Endothelial cell of umbilical vein (primary cell): ENCODE data around the gene GDI1. TPM values are rescaled to one million over a fixed set of nuclear protein-coding genes. Genes with fewer than 3 reads are reported as not detected.

ENCODE experiments used
- BruUV-seq: library from RNA; stranded (reverse); fragments of 400-500 nt; replicated peaks from 2 replicates; lab custom pipeline; 2021; lab: Mats Ljungman, UMichigan
- CTCF ChIA-PET: fragments of 300-600, 350-600 bp; sonication (Branson Sonifier 250); formaldehyde crosslinking; loops from one replicate; lab custom pipeline; 2021; ENCODE audit warnings: antibody characterized with exemption, inconsistent platforms; lab: Charles Lee
- POLR2A ChIA-PET: fragments of 300-600, 350-600 bp; sonication (Branson Sonifier 250); formaldehyde crosslinking; loops from one replicate; lab custom pipeline; 2021; ENCODE audit warnings: antibody characterized with exemption, inconsistent platforms; lab: Charles Lee
- DNase-seq: peaks from one replicate; pipeline ENCODE4 v3.0.0-alpha.2; 2011; ENCODE audit warnings: low read depth, low spot score
- FAIRE-seq: peaks from 2 replicates; lab custom pipeline; 2011; peaks lifted over from hg19 to GRCh38; lab: Jason Lieb, UNC
- H2AFZ ChIP-seq: 2 replicates; pipeline ENCODE4 v1.6.0; 2012; ENCODE audit warnings: low read depth, low read length, control low read depth, inconsistent platforms
- H3K27ac ChIP-seq: 2 replicates; pipeline ENCODE4 v1.5.1; 2011; ENCODE audit warnings: low read depth, mild to moderate bottlenecking, control low read depth, low read length, moderate library complexity; ENCODE audit not compliant: insufficient read depth
- H3K27me3 ChIP-seq, 2 experiments: 2 replicates each; pipeline versions ENCODE4 v1.6.0 to v1.6.1; 2011; ENCODE audit warnings: low read length in 2 of 2, mixed read lengths in 1 of 2; ENCODE audit not compliant: control insufficient read depth in 2 of 2, insufficient read depth in 2 of 2
- H3K36me3 ChIP-seq, 2 experiments: 2 replicates in 1 of 2; 3 replicates in 1 of 2; pipeline ENCODE4 v1.5.1; 2011; ENCODE audit warnings: low read length in 2 of 2, mild to moderate bottlenecking in 1 of 2, moderate library complexity in 1 of 2; ENCODE audit not compliant: control insufficient read depth in 2 of 2, insufficient read depth in 2 of 2; ENCODE audit errors: extremely low read depth in 1 of 2
- H3K4me1 ChIP-seq: 3 replicates; pipeline ENCODE4 v1.5.1; 2011; ENCODE audit warnings: mild to moderate bottlenecking, low read length; ENCODE audit not compliant: control insufficient read depth, insufficient read depth; ENCODE audit errors: extremely low read depth
- H3K4me2 ChIP-seq: 2 replicates; pipeline ENCODE4 v1.6.1; 2011; ENCODE audit warnings: low read length, control low read depth, mixed read lengths; ENCODE audit not compliant: insufficient read depth
- H3K4me3 ChIP-seq, 3 experiments: fragments of 200-600 bp in 1 of 3; sonication (generic), shearing (Covaris generic) in 1 of 3; replicated peaks in 1 of 3; 2 replicates each; pipeline ENCODE4 v1.5.1; 2011 to 2016; ENCODE audit warnings: control low read depth in 3 of 3, low read length in 3 of 3, mild to moderate bottlenecking in 2 of 3, inconsistent platforms in 1 of 3, low read depth in 1 of 3, moderate library complexity in 1 of 3; ENCODE audit not compliant: insufficient read depth in 1 of 3
- H3K79me2 ChIP-seq: 2 replicates; pipeline ENCODE4 v1.6.0; 2012; ENCODE audit warnings: low read length, inconsistent platforms; ENCODE audit not compliant: control insufficient read depth, insufficient read depth
- H3K9ac ChIP-seq: replicated peaks from 2 replicates; pipeline ENCODE3; 2011; ENCODE audit warnings: low read length, control low read depth; ENCODE audit not compliant: insufficient read depth; ENCODE audit errors: extremely low read depth
- H3K9me1 ChIP-seq: replicated peaks from 3 replicates; pipeline ENCODE4 v1.6.0; 2011; ENCODE audit warnings: mild to moderate bottlenecking, low read length; ENCODE audit not compliant: control insufficient read depth, insufficient read depth; ENCODE audit errors: extremely low read depth
- H3K9me3 ChIP-seq: replicated peaks from 2 replicates; pipeline ENCODE4 v1.5.1; 2012; ENCODE audit warnings: low read length, inconsistent platforms; ENCODE audit not compliant: control insufficient read depth, insufficient read depth
- H4K20me1 ChIP-seq: replicated peaks from 2 replicates; pipeline ENCODE3; 2011; ENCODE audit warnings: mild to moderate bottlenecking, low read length; ENCODE audit not compliant: control insufficient read depth, insufficient read depth; ENCODE audit errors: extremely low read depth
- CTCF ChIP-seq, 2 donors: IDR thresholded peaks; 1 replicate in 1 of 2; 2 replicates in 1 of 2; pipeline ENCODE4 v1.5.1; 2011; ENCODE audit warnings: low read length in 2 of 2, mild to moderate bottlenecking in 2 of 2, moderate library complexity in 2 of 2, control low read depth in 1 of 2, inconsistent platforms in 1 of 2, low read depth in 1 of 2; ENCODE audit not compliant: insufficient read depth in 1 of 2; ENCODE audit errors: extremely low read depth in 1 of 2
- EZH2 ChIP-seq: IDR thresholded peaks from 2 replicates; pipeline ENCODE4 v1.6.1; 2012; ENCODE audit warnings: borderline replicate concordance, low read depth, mild to moderate bottlenecking, moderate library complexity, low read length, inconsistent platforms; ENCODE audit not compliant: severe bottlenecking
- FOS ChIP-seq: IDR thresholded peaks from 2 replicates; pipeline ENCODE4 v1.6.1; 2011; ENCODE audit warnings: mild to moderate bottlenecking, low read length, moderate library complexity, borderline replicate concordance; ENCODE audit not compliant: insufficient read depth
- GATA2 ChIP-seq: IDR thresholded peaks from 2 replicates; pipeline ENCODE4 v1.7.0; 2011; ENCODE audit warnings: low read depth, mild to moderate bottlenecking, moderate library complexity, mixed read lengths, low read length; ENCODE audit not compliant: insufficient read length, insufficient read depth
- JUN ChIP-seq: IDR thresholded peaks from 2 replicates; pipeline ENCODE4 v1.6.1; 2011; ENCODE audit warnings: borderline replicate concordance, low read depth; ENCODE audit not compliant: insufficient read length, insufficient read depth
- MAX ChIP-seq: IDR thresholded peaks from 2 replicates; pipeline ENCODE4 v1.6.1; 2011; ENCODE audit not compliant: insufficient read depth, insufficient read length
- MYC ChIP-seq: IDR thresholded peaks from one replicate; pipeline ENCODE4 v1.6.1; 2011; ENCODE audit warnings: mild to moderate bottlenecking, low read depth, low read length
- POLR2A ChIP-seq: IDR thresholded peaks from 2 replicates; pipeline ENCODE4 v1.6.1; 2012; ENCODE audit warnings: low read depth, mild to moderate bottlenecking, control low read depth, low read length
- POLR2AphosphoS5 ChIP-seq: IDR thresholded peaks from 2 replicates; pipeline ENCODE4 v1.6.1; 2012; ENCODE audit warnings: low read depth, mild to moderate bottlenecking, control low read depth, low read length, moderate library complexity; ENCODE audit not compliant: insufficient read depth
- dilution Hi-C: fragments of 300-500 bp; cut with MboI; formaldehyde crosslinking; loops from one replicate; pipeline ENCODE4 v1.15.0; 2019; ENCODE audit warnings: low sequenced_read_pairs; ENCODE audit not compliant: extremely low pct_ligation_motif_present
- intact Hi-C: fragments of 100-400 bp; cut with micrococcal nuclease; formaldehyde crosslinking; loops from one replicate; pipeline ENCODE4 v1.10.0; 2022
- polyA plus RNA-seq, 4 experiments: library from polyadenylated mRNA; depleted of rRNA in 3 of 4; stranded (reverse) in 3 of 4; unstranded in 1 of 4; fragments of >200 nt; gene quantifications; 2 replicates each; pipeline versions ENCODE4 v1.2.1 to v1.2.3, GENCODE V29; 2011 to 2012; ENCODE audit warnings: missing spikeins in 1 of 4
- total RNA-seq: library from RNA; stranded (reverse); gene quantifications from 2 replicates; pipeline ENCODE4 v1.2.3, GENCODE V29; 2021

Gene GDI1
- total and polyA plus RNA-seq, 2 donors (not counting 3 experiments of a cell fraction or from before 2014, with no cell fraction given) = 128 to 247 TPM

GRCh38 chrX:154465601-154466000 lies 28.6 kb downstream of the GDI1 start:
- dilution Hi-C loops (no loop called here), intact Hi-C loops (no loop called here)
- H3K27ac ChIP-seq = no peak overlapping the region
- H3K27me3 ChIP-seq = no peaks in the 10 kb centered on the region
- ChIA-PET CTCF (interaction anchor here (1.2 kb wide), 1 partner anchor 11 kb away, joined by 3 read pairs; no protein-coding TSS in a partner anchor), POLR2A (no interaction called here)
- H3K4me2 ChIP-seq = no peak overlapping the region
- no peak overlapping the region for H3K4me3 ChIP-seq
- H3K9me3 ChIP-seq = no peaks in the 10 kb centered on the region
- H3K9me1 ChIP-seq = no peaks in the 10 kb centered on the region
- H3K36me3 ChIP-seq = peaks cover 0 to 46% of the 10 kb centered on the region in 2 experiments
- FAIRE-seq = no peak
- no peak for TF ChIP-seq MYC
- no TSS peak for BruUV-seq
- no peaks in the 10 kb centered on the region for H3K4me1 ChIP-seq
- H3K79me2 ChIP-seq = peaks cover 5% of the 10 kb centered on the region
- DNase-seq = no peak
- H4K20me1 ChIP-seq = no peaks in the 10 kb centered on the region
- no peak overlapping the region for H2AFZ ChIP-seq
- no peak overlapping the region for H3K9ac ChIP-seq

- no peak overlapping the region for H2AFZ ChIP-seq
- POLR2A ChIA-PET = no interaction called here
- FAIRE-seq = no peak
Measured at GRCh38 chrX:154466036-154466435, 29.1 kb downstream of the GDI1 start.

More at GRCh38 chrX:154466036-154466435, 29.1 kb downstream of the GDI1 start:
- no peak overlapping the region for H3K4me3 ChIP-seq
- TF ChIP-seq POLR2AphosphoS5 = no peak
- TF ChIP-seq MYC = no peak
- no peak for TF ChIP-seq FOS
- no peak for TF ChIP-seq EZH2
- no peak for TF ChIP-seq POLR2A
- no peak for TF ChIP-seq GATA2
- no peak for TF ChIP-seq MAX
- no peak for TF ChIP-seq JUN
- TF ChIP-seq CTCF (IDR thresholded peaks at IDR 0.05; ENCODE audit: extremely low read depth in 1 of 2, insufficient read depth in 1 of 2, low read depth in 1 of 2, low read length in 2 of 2) = no peak
- no peaks in the 10 kb centered on the region for H3K9me1 ChIP-seq
- H3K27me3 ChIP-seq = no peaks in the 10 kb centered on the region
- H3K36me3 ChIP-seq = peaks cover 0 to 48% of the 10 kb centered on the region in 2 experiments
- no peak overlapping the region for H3K9ac ChIP-seq
- H3K27ac ChIP-seq = no peak overlapping the region
- intact Hi-C loops (no loop called here), dilution Hi-C loops (no loop called here)
- H3K4me2 ChIP-seq = no peak overlapping the region
- CTCF ChIA-PET = no interaction called here
- no peaks in the 10 kb centered on the region for H3K9me3 ChIP-seq
- H3K4me1 ChIP-seq = no peaks in the 10 kb centered on the region
- no peak for DNase-seq
- H4K20me1 ChIP-seq = no peaks in the 10 kb centered on the region
- BruUV-seq = no TSS peak
- peaks cover 3% of the 10 kb centered on the region for H3K79me2 ChIP-seq
